ENCODE measurements around the gene ABI3. TPM values are rescaled to one million over a fixed set of nuclear protein-coding genes. Genes with fewer than 3 reads are reported as not detected.
"Not testable (repeated sequence)": the region's sequence is repeated elsewhere in the genome, so short reads cannot be mapped to it uniquely, and the experiment has no call there.

ABI3 gene
- total RNA-seq, 1 experiment from 2014 or later: not detected

DNA sequence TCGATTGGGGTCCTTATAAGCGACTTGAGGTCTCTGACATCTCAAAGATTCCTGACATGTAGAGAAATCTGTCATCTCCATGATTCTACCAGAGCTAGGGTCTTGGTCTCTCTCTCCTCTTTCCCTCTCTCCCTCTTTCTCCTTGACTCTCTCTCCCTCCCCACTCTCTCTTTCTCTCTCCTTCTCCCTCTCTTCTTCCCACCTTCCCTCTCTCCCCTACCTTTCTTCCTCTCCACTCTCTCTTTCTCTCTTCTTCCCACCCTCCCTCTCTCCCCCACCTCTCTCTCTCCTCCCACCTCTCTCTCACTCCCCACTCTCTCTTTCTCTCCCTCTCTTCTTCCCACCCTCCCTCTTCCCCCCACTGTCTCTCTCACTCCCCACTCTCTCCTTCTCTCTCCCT is 45.4 kb upstream of the ABI3 start:
- Histone ChIP-seq H4K20me1 (ENCODE audit: low read length) (no peaks in the 10 kb centered on the region), H3F3A (ENCODE audit: low read length, unreplicated experiment) (no peaks in the 10 kb centered on the region), H3K9me2 (replicated peaks; ENCODE audit: low read length) (no peaks in the 10 kb centered on the region), H3K27ac (ENCODE audit: low read length) (no peak overlapping the region), H3K9me3 (ENCODE audit: low read length) (no peaks in the 10 kb centered on the region), H3K36me3 (ENCODE audit: low read depth, low read length) (no peaks in the 10 kb centered on the region), H3K27me3 (ENCODE audit: low read length) (peaks cover 26% of the 10 kb centered on the region; the same call in 1 of the 2 replicates), H3K4me2 (ENCODE audit: low read length) (no peak overlapping the region), H3K4me1 (ENCODE audit: insufficient read depth, low read length) (no peaks in the 10 kb centered on the region), H3K9ac (ENCODE audit: low read length) (no peak overlapping the region), H3K4me3 (ENCODE audit: low read length) (no peak overlapping the region), H2AFZ (ENCODE audit: low read length) (no peak overlapping the region), H3K79me2 (ENCODE audit: low read length) (no peaks in the 10 kb centered on the region)
- ChIA-PET POLR2A (ENCODE audit: unreplicated experiment) (no interaction called here), CTCF (no interaction called here)
- ATAC-seq (no peak), DNase-seq (no peak)
- intact Hi-C loops (cut with micrococcal nuclease): no loop called here
- no TSS peak for BruUV-seq (replicated peaks)
- TF ChIP-seq EZH2phosphoT487 (IDR thresholded peaks at IDR 0.05; ENCODE audit: borderline replicate concordance, low read length) (no peak), EZH2 (IDR thresholded peaks at IDR 0.05; ENCODE audit: low read length, unreplicated experiment) (no peak)
- TF ChIP-seq, protein P1, sequence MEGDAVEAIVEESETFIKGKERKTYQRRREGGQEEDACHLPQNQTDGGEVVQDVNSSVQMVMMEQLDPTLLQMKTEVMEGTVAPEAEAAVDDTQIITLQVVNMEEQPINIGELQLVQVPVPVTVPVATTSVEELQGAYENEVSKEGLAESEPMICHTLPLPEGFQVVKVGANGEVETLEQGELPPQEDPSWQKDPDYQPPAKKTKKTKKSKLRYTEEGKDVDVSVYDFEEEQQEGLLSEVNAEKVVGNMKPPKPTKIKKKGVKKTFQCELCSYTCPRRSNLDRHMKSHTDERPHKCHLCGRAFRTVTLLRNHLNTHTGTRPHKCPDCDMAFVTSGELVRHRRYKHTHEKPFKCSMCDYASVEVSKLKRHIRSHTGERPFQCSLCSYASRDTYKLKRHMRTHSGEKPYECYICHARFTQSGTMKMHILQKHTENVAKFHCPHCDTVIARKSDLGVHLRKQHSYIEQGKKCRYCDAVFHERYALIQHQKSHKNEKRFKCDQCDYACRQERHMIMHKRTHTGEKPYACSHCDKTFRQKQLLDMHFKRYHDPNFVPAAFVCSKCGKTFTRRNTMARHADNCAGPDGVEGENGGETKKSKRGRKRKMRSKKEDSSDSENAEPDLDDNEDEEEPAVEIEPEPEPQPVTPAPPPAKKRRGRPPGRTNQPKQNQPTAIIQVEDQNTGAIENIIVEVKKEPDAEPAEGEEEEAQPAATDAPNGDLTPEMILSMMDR (conservative IDR thresholded peaks at IDR 0.05; ENCODE audit: low read depth, low read length): no peak

DNA sequence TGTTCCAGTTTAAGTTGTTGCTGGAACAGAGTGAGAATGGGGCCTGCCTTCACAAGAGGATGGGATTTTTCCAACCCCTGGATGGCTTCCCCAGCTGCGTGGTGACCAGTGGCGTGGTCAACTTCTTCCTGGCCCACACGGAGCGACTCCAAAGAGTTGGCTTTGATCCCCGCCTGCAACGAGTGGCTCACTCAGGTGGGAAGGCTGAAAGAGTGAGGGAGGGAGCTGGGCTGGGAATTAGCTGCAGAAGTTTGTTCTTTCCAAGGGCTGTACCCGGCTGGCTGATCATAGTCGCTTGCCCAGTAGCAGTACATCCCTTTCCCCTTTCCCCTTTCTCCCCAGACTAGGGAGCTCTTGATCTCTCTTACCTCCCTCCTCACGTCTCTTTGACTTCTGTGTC is 41.8 kb upstream of the ABI3 start:
- ChIA-PET CTCF (interaction anchor here (0.6 kb wide), 1 partner anchor 492 kb away, joined by 4 read pairs; no protein-coding TSS in a partner anchor), POLR2A (ENCODE audit: unreplicated experiment) (no interaction called here)
- Histone ChIP-seq H4K20me1 (ENCODE audit: low read length) (no peaks in the 10 kb centered on the region), H3K9me2 (replicated peaks; ENCODE audit: low read length) (no peaks in the 10 kb centered on the region), H2AFZ (ENCODE audit: low read length) (no peak overlapping the region), H3K79me2 (ENCODE audit: low read length) (no peaks in the 10 kb centered on the region), H3K9ac (ENCODE audit: low read length) (no peak overlapping the region), H3K9me3 (ENCODE audit: low read length) (no peaks in the 10 kb centered on the region), H3F3A (ENCODE audit: low read length, unreplicated experiment) (no peaks in the 10 kb centered on the region), H3K27me3 (ENCODE audit: low read length) (peaks cover 33% of the 10 kb centered on the region; the same call in 1 of the 2 replicates), H3K36me3 (ENCODE audit: low read depth, low read length) (no peaks in the 10 kb centered on the region), H3K4me3 (ENCODE audit: low read length) (no peak overlapping the region), H3K4me1 (ENCODE audit: insufficient read depth, low read length) (no peaks in the 10 kb centered on the region), H3K4me2 (ENCODE audit: low read length) (no peak overlapping the region), H3K27ac (ENCODE audit: low read length) (no peak overlapping the region)
- DNase-seq: no peak
- BruUV-seq (replicated peaks): no TSS peak
- ATAC-seq: no peak
- intact Hi-C loops (cut with micrococcal nuclease): no loop called here
- TF ChIP-seq, protein P1 (conservative IDR thresholded peaks at IDR 0.05; ENCODE audit: low read depth, low read length): no peak
- TF ChIP-seq EZH2 (IDR thresholded peaks at IDR 0.05; ENCODE audit: low read length, unreplicated experiment) (no peak), EZH2phosphoT487 (IDR thresholded peaks at IDR 0.05; ENCODE audit: borderline replicate concordance, low read length) (no peak)

DNA sequence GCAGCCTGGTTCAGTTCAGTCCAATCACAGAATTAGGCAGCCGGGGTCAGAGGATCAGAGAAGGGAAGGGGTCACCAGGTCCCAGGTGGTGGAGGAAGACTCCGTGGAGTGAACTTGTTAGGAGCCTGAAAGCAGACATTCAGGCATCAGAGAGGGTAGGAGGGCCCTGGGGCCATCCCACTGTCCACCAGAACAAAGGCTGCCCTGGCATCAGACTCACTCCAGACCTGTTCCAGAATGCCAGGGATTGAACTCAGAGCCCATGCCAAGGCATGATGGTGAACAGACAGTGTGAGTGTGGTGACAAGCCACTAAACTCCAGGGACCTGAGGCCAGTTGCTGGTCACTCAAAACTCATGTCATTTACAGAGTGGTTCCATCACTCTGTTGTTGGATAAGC is 40.3 kb upstream of the ABI3 start:
- no peak overlapping the region for H3K4me2 ChIP-seq (ENCODE audit: low read length)
- CTCF ChIA-PET: no interaction called here
- no peak overlapping the region for H3K9ac ChIP-seq (ENCODE audit: low read length)

DNA sequence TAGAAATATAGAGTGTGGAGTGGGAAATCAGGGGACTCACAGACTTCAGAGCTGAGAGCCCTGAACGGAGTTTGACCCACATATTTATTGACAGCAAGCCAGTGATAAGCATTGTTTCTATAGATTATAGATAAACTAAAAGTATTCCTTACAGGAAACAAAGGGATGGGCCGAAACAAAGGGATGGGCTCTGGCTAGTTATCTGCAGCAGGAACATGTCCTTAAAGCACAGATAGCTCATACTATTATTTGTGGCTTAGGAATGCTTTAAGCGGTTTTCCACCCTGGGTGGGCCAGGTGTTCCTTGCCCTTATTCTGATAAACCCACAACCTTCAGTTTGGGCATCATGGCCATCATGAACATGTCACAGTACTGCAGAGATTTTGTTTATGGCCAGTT is 39.8 kb upstream of the ABI3 start:
- H3F3A ChIP-seq (ENCODE audit: low read length, unreplicated experiment); ATAC-seq; BruUV-seq (replicated peaks); H3K9ac ChIP-seq (ENCODE audit: low read length); H4K20me1 ChIP-seq (ENCODE audit: low read length); H3K79me2 ChIP-seq (ENCODE audit: low read length); DNase-seq; CTCF ChIA-PET; H3K9me3 ChIP-seq (ENCODE audit: low read length); H3K4me3 ChIP-seq (ENCODE audit: low read length); H3K27ac ChIP-seq (ENCODE audit: low read length); H3K4me1 ChIP-seq (ENCODE audit: insufficient read depth, low read length); H2AFZ ChIP-seq (ENCODE audit: low read length); H3K4me2 ChIP-seq (ENCODE audit: low read length); intact Hi-C loops (cut with micrococcal nuclease); H3K36me3 ChIP-seq (ENCODE audit: low read depth, low read length); H3K9me2 ChIP-seq (replicated peaks; ENCODE audit: low read length): not testable (repeated sequence)
- POLR2A ChIA-PET (ENCODE audit: unreplicated experiment): interaction anchor here (0.6 kb wide), 1 partner anchor 271 kb away, joined by 3 read pairs; no protein-coding TSS in a partner anchor
- peaks cover 28% of the 10 kb centered on the region; the same call in 1 of the 2 replicates for H3K27me3 ChIP-seq (ENCODE audit: low read length)

More for the DNA sequence above, 40.3 kb upstream of the ABI3 start:
- no TSS peak for BruUV-seq (replicated peaks)
- Histone ChIP-seq H3K79me2 (ENCODE audit: low read length) (no peaks in the 10 kb centered on the region), H3K9me2 (replicated peaks; ENCODE audit: low read length) (no peaks in the 10 kb centered on the region), H2AFZ (ENCODE audit: low read length) (no peak overlapping the region), H3K27me3 (ENCODE audit: low read length) (peaks cover 30% of the 10 kb centered on the region; the same call in 1 of the 2 replicates), H3K36me3 (ENCODE audit: low read depth, low read length) (no peaks in the 10 kb centered on the region), H3K4me1 (ENCODE audit: insufficient read depth, low read length) (no peaks in the 10 kb centered on the region), H4K20me1 (ENCODE audit: low read length) (no peaks in the 10 kb centered on the region), H3K9me3 (ENCODE audit: low read length) (no peaks in the 10 kb centered on the region), H3K27ac (ENCODE audit: low read length) (no peak overlapping the region), H3K4me3 (ENCODE audit: low read length) (no peak overlapping the region), H3F3A (ENCODE audit: low read length, unreplicated experiment) (no peaks in the 10 kb centered on the region)
- ATAC-seq (no peak), DNase-seq (no peak)
- TF ChIP-seq, protein P1 (conservative IDR thresholded peaks at IDR 0.05; ENCODE audit: low read depth, low read length): no peak
- TF ChIP-seq EZH2phosphoT487 (IDR thresholded peaks at IDR 0.05; ENCODE audit: borderline replicate concordance, low read length) (no peak), EZH2 (IDR thresholded peaks at IDR 0.05; ENCODE audit: low read length, unreplicated experiment) (no peak)
- POLR2A ChIA-PET (ENCODE audit: unreplicated experiment): no interaction called here
- intact Hi-C loops (cut with micrococcal nuclease): no loop called here

Measured in PC-3 (cell line).